Mucosa of stomach (tissue), 1 donor: ENCODE measurements around the gene GGNBP2.

Source experiments
- H3K27me3 ChIP-seq: one replicate; pipeline ENCODE4 v1.7.0; 2013; ENCODE audit warnings: mild to moderate bottlenecking, low read length; ENCODE audit not compliant: control insufficient read depth, insufficient read depth
- H3K36me3 ChIP-seq: one replicate; pipeline ENCODE4 v1.7.0; 2013; ENCODE audit warnings: low read length; ENCODE audit not compliant: control insufficient read depth, insufficient read depth
- H3K4me1 ChIP-seq: one replicate; pipeline ENCODE4 v1.7.0; 2013; ENCODE audit warnings: mild to moderate bottlenecking, low read length; ENCODE audit not compliant: control insufficient read depth, insufficient read depth
- H3K4me3 ChIP-seq: one replicate; pipeline ENCODE4 v1.7.0; 2013; ENCODE audit warnings: low read length
- H3K9ac ChIP-seq: one replicate; pipeline ENCODE4 v1.7.0; 2013; ENCODE audit warnings: mild to moderate bottlenecking, low read length, moderate library complexity
- H3K9me3 ChIP-seq: one replicate; pipeline ENCODE4 v1.7.0; 2013; ENCODE audit warnings: mild to moderate bottlenecking, low read length, moderate library complexity; ENCODE audit not compliant: control insufficient read depth
- donor health status: Pancreatic carcinoma.

GGNBP2 gene

GRCh38 chr17:36611345-36612072 lies 66.8 kb downstream of the GGNBP2 start:
- Histone ChIP-seq H3K9ac (no peak overlapping the region), H3K9me3 (no peaks in the 10 kb centered on the region), H3K4me3 (no peak overlapping the region), H3K27me3 (peaks cover 7% of the 10 kb centered on the region), H3K36me3 (no peaks in the 10 kb centered on the region), H3K4me1 (peaks cover 7% of the 10 kb centered on the region)

- Histone ChIP-seq H3K36me3 (no peaks in the 10 kb centered on the region), H3K4me3 (no peak overlapping the region), H3K9me3 (no peaks in the 10 kb centered on the region), H3K9ac (no peak overlapping the region), H3K4me1 (peaks cover 7% of the 10 kb centered on the region), H3K27me3 (peaks cover 7% of the 10 kb centered on the region)
Measured at GRCh38 chr17:36612323-36612722, 67.6 kb downstream of the GGNBP2 start.

GRCh38 chr17:36613155-36613554 lies 68.4 kb downstream of the GGNBP2 start:
- H3K4me1 ChIP-seq = peaks cover 7% of the 10 kb centered on the region
- no peak overlapping the region for H3K4me3 ChIP-seq
- H3K36me3 ChIP-seq = no peaks in the 10 kb centered on the region
- no peak overlapping the region for H3K9ac ChIP-seq
- no peaks in the 10 kb centered on the region for H3K9me3 ChIP-seq
- H3K27me3 ChIP-seq = peaks cover 7% of the 10 kb centered on the region

GRCh38 chr17:36614081-36614480 lies 69.4 kb downstream of the GGNBP2 start:
- no peaks in the 10 kb centered on the region for H3K36me3 ChIP-seq
- H3K9me3 ChIP-seq = no peaks in the 10 kb centered on the region
- peaks cover 3% of the 10 kb centered on the region for H3K4me1 ChIP-seq
- H3K9ac ChIP-seq = no peak overlapping the region
- H3K4me3 ChIP-seq = no peak overlapping the region
- peaks cover 7% of the 10 kb centered on the region for H3K27me3 ChIP-seq

GRCh38 chr17:36614933-36615332 lies 70.2 kb downstream of the GGNBP2 start:
- H3K9me3 ChIP-seq = no peaks in the 10 kb centered on the region
- no peak overlapping the region for H3K4me3 ChIP-seq
- H3K9ac ChIP-seq = no peak overlapping the region
- no peaks in the 10 kb centered on the region for H3K36me3 ChIP-seq
- no peaks in the 10 kb centered on the region for H3K4me1 ChIP-seq
- peaks cover 7% of the 10 kb centered on the region for H3K27me3 ChIP-seq

- Histone ChIP-seq H3K9ac (no peak overlapping the region), H3K4me3 (no peak overlapping the region), H3K36me3 (no peaks in the 10 kb centered on the region), H3K27me3 (peaks cover 7% of the 10 kb centered on the region), H3K9me3 (no peaks in the 10 kb centered on the region), H3K4me1 (no peaks in the 10 kb centered on the region)
Measured at GRCh38 chr17:36616061-36617029, 71.6 kb downstream of the GGNBP2 start.

GRCh38 chr17:36617773-36618172 lies 73.1 kb downstream of the GGNBP2 start:
- Histone ChIP-seq H3K36me3 (no peaks in the 10 kb centered on the region), H3K9ac (no peak overlapping the region), H3K4me1 (no peaks in the 10 kb centered on the region), H3K27me3 (peaks cover under 1% of the 10 kb centered on the region), H3K9me3 (no peaks in the 10 kb centered on the region), H3K4me3 (no peak overlapping the region)

- Histone ChIP-seq H3K4me1 (no peaks in the 10 kb centered on the region), H3K9ac (no peak overlapping the region), H3K27me3 (no peaks in the 10 kb centered on the region), H3K36me3 (no peaks in the 10 kb centered on the region), H3K9me3 (no peaks in the 10 kb centered on the region), H3K4me3 (no peak overlapping the region)
Measured at GRCh38 chr17:36623281-36623680, 78.6 kb downstream of the GGNBP2 start.

GRCh38 chr17:36625188-36625587 lies 80.5 kb downstream of the GGNBP2 start:
- Histone ChIP-seq H3K4me1 (no peaks in the 10 kb centered on the region), H3K4me3 (no peak overlapping the region), H3K9me3 (no peaks in the 10 kb centered on the region), H3K36me3 (no peaks in the 10 kb centered on the region), H3K27me3 (no peaks in the 10 kb centered on the region), H3K9ac (no peak overlapping the region)

- no peaks in the 10 kb centered on the region for H3K4me1 ChIP-seq
- H3K36me3 ChIP-seq = no peaks in the 10 kb centered on the region
- H3K9ac ChIP-seq = no peak overlapping the region
- peaks cover 5% of the 10 kb centered on the region for H3K27me3 ChIP-seq
- no peaks in the 10 kb centered on the region for H3K9me3 ChIP-seq
- H3K4me3 ChIP-seq = no peak overlapping the region
Measured at GRCh38 chr17:36627101-36627500, 82.4 kb downstream of the GGNBP2 start.

GRCh38 chr17:36628576-36628975 lies 83.9 kb downstream of the GGNBP2 start:
- Histone ChIP-seq H3K9ac (no peak overlapping the region), H3K9me3 (no peaks in the 10 kb centered on the region), H3K4me3 (no peak overlapping the region), H3K36me3 (no peaks in the 10 kb centered on the region), H3K4me1 (no peaks in the 10 kb centered on the region), H3K27me3 (peaks cover 16% of the 10 kb centered on the region)

GRCh38 chr17:36629252-36629847 lies 84.6 kb downstream of the GGNBP2 start:
- Histone ChIP-seq H3K9ac (no peak overlapping the region), H3K4me3 (no peak overlapping the region), H3K27me3 (peaks cover 20% of the 10 kb centered on the region), H3K4me1 (no peaks in the 10 kb centered on the region), H3K9me3 (no peaks in the 10 kb centered on the region), H3K36me3 (no peaks in the 10 kb centered on the region)
